OCI-LY7 (cell line): ENCODE data around the gene ANTXR1. TPM values are rescaled to one million over a fixed set of nuclear protein-coding genes. Genes with fewer than 3 reads are reported as not detected.

ENCODE experiments used
- BruUV-seq: library from RNA; stranded (reverse); fragments of 400-500 nt; replicated peaks from 2 replicates; lab custom pipeline; 2021; lab: Mats Ljungman, UMichigan
- CTCF ChIA-PET: fragments of 300-600 bp; sonication (Branson Sonifier 250); formaldehyde crosslinking; loops from one replicate; lab custom pipeline; 2022; ENCODE audit warnings: antibody characterized with exemption; ENCODE audit not compliant: unreplicated experiment; lab: Charles Lee
- POLR2A ChIA-PET: fragments of 300-600 bp; sonication (Branson Sonifier 250); formaldehyde crosslinking; loops from one replicate; lab custom pipeline; 2022; ENCODE audit warnings: antibody characterized with exemption; lab: Charles Lee
- DNase-seq: peaks from one replicate; pipeline ENCODE4 v3.0.0-alpha.2; 2015; ENCODE audit warnings: low spot score
- H2AFZ ChIP-seq: fragments of 200-600 bp; sonication (generic), shearing (Covaris generic); 2 replicates; pipeline ENCODE4 v1.6.1; 2014; ENCODE audit warnings: mild to moderate bottlenecking, antibody characterized with exemption, low read length, moderate library complexity
- H3K27ac ChIP-seq: fragments of 200-600 bp; sonication (generic); 2 replicates; pipeline ENCODE4 v1.5.1; 2014; ENCODE audit warnings: mixed run types, low read depth, mild to moderate bottlenecking, moderate library complexity, low read length, inconsistent platforms; ENCODE audit not compliant: poor library complexity, severe bottlenecking
- H3K36me3 ChIP-seq: fragments of 200-600 bp; sonication (generic); 2 replicates; pipeline ENCODE4 v1.6.1; 2014; ENCODE audit warnings: mild to moderate bottlenecking, antibody characterized with exemption, low read length, moderate library complexity, mixed read lengths; ENCODE audit not compliant: insufficient read depth
- H3K4me1 ChIP-seq: fragments of 200-600 bp; sonication (generic); 2 replicates; pipeline ENCODE4 v1.5.1; 2014; ENCODE audit warnings: mild to moderate bottlenecking, low read length; ENCODE audit not compliant: insufficient read depth, poor library complexity, severe bottlenecking
- H3K4me2 ChIP-seq: fragments of 200-600 bp; sonication (generic); 2 replicates; pipeline ENCODE4 v1.6.1; 2014; ENCODE audit warnings: mild to moderate bottlenecking, low read length
- H3K4me3 ChIP-seq: fragments of 200-600 bp; sonication (generic); 2 replicates; pipeline ENCODE4 v1.5.1; 2014; ENCODE audit warnings: mild to moderate bottlenecking, low read depth, low read length; ENCODE audit not compliant: poor library complexity, severe bottlenecking
- H3K79me2 ChIP-seq: fragments of 200-600 bp; sonication (generic); 2 replicates; pipeline ENCODE4 v1.6.1; 2016; ENCODE audit warnings: low read depth, mild to moderate bottlenecking, low read length, moderate library complexity, mixed read lengths; ENCODE audit not compliant: insufficient read depth
- H3K9me2 ChIP-seq: fragments of 200-600 bp; sonication (generic); 2 replicates; pipeline ENCODE4 v1.6.1; 2016; ENCODE audit warnings: mild to moderate bottlenecking, low read length, mixed read lengths; ENCODE audit not compliant: insufficient read depth
- H3K9me3 ChIP-seq: fragments of 200-600 bp; sonication (generic); 2 replicates; pipeline ENCODE4 v1.6.1; 2014; ENCODE audit warnings: mild to moderate bottlenecking, mixed run types, low read length, mixed read lengths
- H4K20me1 ChIP-seq: fragments of 200-600 bp; sonication (generic); 2 replicates; pipeline ENCODE4 v1.6.1; 2014; ENCODE audit warnings: mild to moderate bottlenecking, antibody characterized with exemption, low read length, moderate library complexity, mixed read lengths; ENCODE audit not compliant: insufficient read depth
- EZH2phosphoT487 ChIP-seq: fragments of 200-600 bp; sonication (generic); IDR thresholded peaks from 2 replicates; pipeline ENCODE4 v1.6.1; 2018; ENCODE audit warnings: low read depth, borderline replicate concordance, mild to moderate bottlenecking, mixed run types, antibody characterized with exemption, low read length, moderate library complexity, mixed read lengths
- intact Hi-C: fragments of 100-400 bp; cut with micrococcal nuclease; formaldehyde crosslinking; loops from one replicate; pipeline ENCODE4 v1.10.0; 2022; ENCODE audit not compliant: unreplicated experiment
- total RNA-seq, 2 experiments: library from RNA; depleted of rRNA in 1 of 2; stranded (reverse); fragments of >200 nt in 1 of 2; shearing (Covaris generic) in 1 of 2; gene quantifications; 2 replicates each; pipeline ENCODE4 v1.2.3, GENCODE V29; 2014 to 2022
- TF ChIP-seq, protein P1 (sequence below): fragments of 200-600 bp; sonication (generic); conservative IDR thresholded peaks from 2 replicates; pipeline ENCODE4 v1.5.1; 2014; ENCODE audit warnings: mild to moderate bottlenecking, antibody characterized with exemption, low read length, moderate library complexity, mixed read lengths

Gene ANTXR1
- total RNA-seq, 2 experiments from 2014 or later = not detected

DNA sequence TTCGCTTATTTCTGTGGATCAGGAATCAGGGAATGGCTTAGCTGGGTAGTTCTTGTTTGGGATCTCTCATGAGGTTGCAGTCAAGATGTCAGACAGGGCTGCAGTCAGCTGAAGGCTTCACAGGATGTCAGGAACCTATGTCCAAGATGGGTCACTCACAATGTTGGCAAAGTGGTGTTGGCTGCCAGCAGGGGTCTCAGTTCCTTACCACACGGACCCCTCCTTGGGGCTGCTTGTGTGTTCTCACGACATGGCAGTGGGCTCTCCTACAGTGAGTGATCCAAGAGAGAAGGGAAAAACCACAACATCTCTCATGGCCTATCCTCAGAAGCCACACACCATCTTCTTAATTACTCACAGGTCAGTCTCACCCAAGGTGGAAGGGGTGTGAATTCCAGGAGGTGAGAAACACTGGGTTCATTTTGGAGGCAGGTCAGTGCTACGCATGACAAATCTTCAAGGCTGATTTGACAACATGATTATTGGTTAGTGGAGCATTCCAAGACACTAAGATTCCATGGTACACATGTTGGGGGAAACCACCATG lies 1.3 kb upstream of the ANTXR1 start:
- Histone ChIP-seq H3K9me2 (no peaks in the 10 kb centered on the region), H3K9me3 (no peaks in the 10 kb centered on the region), H4K20me1 (no peaks in the 10 kb centered on the region), H3K4me2 (no peak overlapping the region), H3K4me1 (no peaks in the 10 kb centered on the region), H2AFZ (no peak overlapping the region), H3K4me3 (no peak overlapping the region), H3K27ac (no peak overlapping the region), H3K79me2 (no peaks in the 10 kb centered on the region), H3K36me3 (no peaks in the 10 kb centered on the region)
- BruUV-seq = no TSS peak
- TF ChIP-seq, protein P1, sequence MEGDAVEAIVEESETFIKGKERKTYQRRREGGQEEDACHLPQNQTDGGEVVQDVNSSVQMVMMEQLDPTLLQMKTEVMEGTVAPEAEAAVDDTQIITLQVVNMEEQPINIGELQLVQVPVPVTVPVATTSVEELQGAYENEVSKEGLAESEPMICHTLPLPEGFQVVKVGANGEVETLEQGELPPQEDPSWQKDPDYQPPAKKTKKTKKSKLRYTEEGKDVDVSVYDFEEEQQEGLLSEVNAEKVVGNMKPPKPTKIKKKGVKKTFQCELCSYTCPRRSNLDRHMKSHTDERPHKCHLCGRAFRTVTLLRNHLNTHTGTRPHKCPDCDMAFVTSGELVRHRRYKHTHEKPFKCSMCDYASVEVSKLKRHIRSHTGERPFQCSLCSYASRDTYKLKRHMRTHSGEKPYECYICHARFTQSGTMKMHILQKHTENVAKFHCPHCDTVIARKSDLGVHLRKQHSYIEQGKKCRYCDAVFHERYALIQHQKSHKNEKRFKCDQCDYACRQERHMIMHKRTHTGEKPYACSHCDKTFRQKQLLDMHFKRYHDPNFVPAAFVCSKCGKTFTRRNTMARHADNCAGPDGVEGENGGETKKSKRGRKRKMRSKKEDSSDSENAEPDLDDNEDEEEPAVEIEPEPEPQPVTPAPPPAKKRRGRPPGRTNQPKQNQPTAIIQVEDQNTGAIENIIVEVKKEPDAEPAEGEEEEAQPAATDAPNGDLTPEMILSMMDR = peak; percentile 23; the same call in 1 of the 2 replicates
- TF ChIP-seq EZH2phosphoT487 = no peak
- no peak for DNase-seq
- CTCF ChIA-PET = interaction anchor here (0.6 kb wide), 1 partner anchor 216 kb away, joined by 3 read pairs; no protein-coding TSS in a partner anchor
- intact Hi-C loops = no loop called here
- POLR2A ChIA-PET = no interaction called here

DNA sequence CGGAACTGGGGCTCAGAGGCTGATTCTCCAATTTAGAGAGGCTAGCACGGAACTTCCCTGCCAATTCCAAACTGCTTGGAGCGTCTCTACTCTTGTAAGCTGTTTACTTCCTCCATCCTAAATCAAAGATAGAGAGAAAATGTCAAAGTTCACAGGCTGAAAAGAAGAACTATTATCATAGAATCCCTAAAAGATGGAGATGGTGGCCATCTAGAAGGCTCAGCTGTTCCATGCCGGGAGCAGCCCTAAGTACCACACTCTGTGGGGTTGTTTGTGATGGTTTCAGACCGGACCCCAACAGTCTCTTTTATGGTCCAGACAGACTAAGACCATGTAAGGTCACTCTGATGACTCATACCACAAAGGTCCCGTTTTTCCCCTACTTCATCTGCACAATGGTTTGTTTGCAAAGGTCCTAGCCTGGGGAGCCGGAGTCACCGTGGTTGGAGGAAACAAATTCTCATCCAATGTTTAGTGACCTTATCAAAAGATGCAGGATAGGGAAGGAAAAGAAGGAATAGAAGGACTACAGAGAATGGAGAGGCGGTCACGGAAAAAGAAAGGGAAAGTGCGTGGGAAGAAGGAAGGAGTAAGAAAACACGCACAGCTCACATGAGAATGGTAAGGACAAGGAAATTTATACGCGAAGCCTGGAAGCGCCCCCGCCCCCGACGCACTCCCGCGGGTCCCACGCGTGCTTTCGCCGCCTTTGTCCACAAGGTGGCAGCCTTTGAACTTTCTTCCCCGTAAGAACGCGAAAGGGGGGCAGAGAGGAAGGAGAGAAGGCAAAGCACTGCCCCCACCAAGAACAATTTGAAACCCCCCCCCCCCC lies 453 bp upstream of the ANTXR1 start:
- Histone ChIP-seq H3K4me2 (no peak overlapping the region), H3K4me1 (no peaks in the 10 kb centered on the region), H3K9me3 (no peaks in the 10 kb centered on the region), H3K4me3 (no peak overlapping the region), H3K79me2 (no peaks in the 10 kb centered on the region), H2AFZ (no peak overlapping the region), H4K20me1 (no peaks in the 10 kb centered on the region), H3K27ac (no peak overlapping the region), H3K36me3 (no peaks in the 10 kb centered on the region), H3K9me2 (no peaks in the 10 kb centered on the region)
- CTCF ChIA-PET = no interaction called here
- no peak for TF ChIP-seq EZH2phosphoT487
- TF ChIP-seq, protein P1 = peak; percentile 79
- DNase-seq = peak; percentile 25
- intact Hi-C loops = no loop called here
- POLR2A ChIA-PET = interaction anchor here (0.6 kb wide), 2 partner anchors 17 to 33 kb away, joined by 4 read pairs; no protein-coding TSS in a partner anchor
- no TSS peak for BruUV-seq
